ENCODE data around the gene KIF12.

DNA sequence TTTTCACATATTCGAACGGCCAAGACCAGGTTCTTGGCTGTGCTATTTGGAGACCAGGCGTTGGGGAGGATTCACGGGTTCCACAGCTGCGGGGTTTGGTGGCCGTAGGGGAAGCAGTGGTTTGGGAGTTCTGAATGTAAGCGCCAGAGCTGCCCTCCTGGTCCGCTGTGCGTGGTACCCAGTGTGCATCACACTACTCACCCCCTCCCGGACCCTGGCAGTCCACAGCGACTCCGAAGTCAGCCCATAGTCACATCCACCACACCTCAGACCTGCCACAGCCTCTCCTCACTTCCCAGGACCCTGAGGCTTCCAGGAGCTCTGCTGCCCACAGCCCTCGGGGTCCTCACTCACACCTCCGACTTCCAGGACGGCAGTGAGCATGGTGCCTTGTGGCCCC lies 47.8 kb downstream of the KIF12 start:
- TF ChIP-seq MED1 (CRISPR knock-in tag; IDR thresholded peaks at IDR 0.05) (no peak), HNF1B (CRISPR knock-in tag; IDR thresholded peaks at IDR 0.05) (no peak), CAMTA2 (CRISPR knock-in tag; IDR thresholded peaks at IDR 0.05; ENCODE audit: borderline replicate concordance) (no peak), ZNF660 (CRISPR knock-in tag; IDR thresholded peaks at IDR 0.05; ENCODE audit: borderline replicate concordance, low read depth) (no peak), GMEB2 (CRISPR knock-in tag; IDR thresholded peaks at IDR 0.05; ENCODE audit: low read depth) (no peak)
